B cell (primary cell): ENCODE measurements around the gene PTPRM. TPM values are rescaled to one million over a fixed set of nuclear protein-coding genes. Genes with fewer than 3 reads are reported as not detected.

Source experiments
- ATAC-seq: fragments of 200-7000 bp; cut with Tn5 transposase; one replicate; pipeline ENCODE4 v1.10.0; 2021; ENCODE audit warnings: low read depth, mild to moderate bottlenecking, moderate number of reproducible peaks, moderate library complexity
- CTCF ChIA-PET: fragments of 350-600 bp; sonication (Branson Sonifier 250); formaldehyde crosslinking; loops from one replicate; lab custom pipeline; 2021; ENCODE audit warnings: antibody characterized with exemption, inconsistent platforms; lab: Charles Lee
- POLR2A ChIA-PET: fragments of 350-600 bp; sonication (Branson Sonifier 250); formaldehyde crosslinking; loops from one replicate; lab custom pipeline; 2021; ENCODE audit warnings: antibody characterized with exemption; lab: Charles Lee
- DNase-seq: peaks from one replicate; pipeline ENCODE4 v3.0.0; 2013
- H2AFZ ChIP-seq: 2 replicates; pipeline ENCODE4 v1.6.1; 2012; ENCODE audit warnings: mild to moderate bottlenecking, low read depth, low read length; ENCODE audit not compliant: insufficient read depth, poor library complexity, severe bottlenecking
- H3K27ac ChIP-seq, 2 donors: 1 replicate in 1 of 2; 2 replicates in 1 of 2; pipeline ENCODE4 v1.5.1; 2012 to 2013; ENCODE audit warnings: low read length in 2 of 2, mild to moderate bottlenecking in 2 of 2, moderate library complexity in 1 of 2
- H3K27me3 ChIP-seq, 4 experiments: fragments of 200-600 bp in 1 of 4; sonication (generic) in 1 of 4; replicated peaks in 1 of 4; 1 replicate in 2 of 4; 2 replicates in 2 of 4; pipeline versions ENCODE4 v1.6.1 to v1.7.0; 2013 to 2016; ENCODE audit warnings: low read length in 3 of 4, mild to moderate bottlenecking in 2 of 4, mixed read lengths in 1 of 4, moderate library complexity in 1 of 4; ENCODE audit not compliant: insufficient read depth in 4 of 4, control insufficient read depth in 3 of 4; ENCODE audit errors: control extremely low read depth in 1 of 4
- H3K36me3 ChIP-seq, 2 experiments: replicated peaks in 1 of 2; 1 replicate in 1 of 2; 2 replicates in 1 of 2; pipeline versions ENCODE4 v1.6.1 to v1.7.1; 2013; ENCODE audit warnings: low read length in 1 of 2; ENCODE audit not compliant: insufficient read depth in 2 of 2, control insufficient read depth in 1 of 2; ENCODE audit errors: control extremely low read depth in 1 of 2, extremely low read depth in 1 of 2
- H3K4me1 ChIP-seq, 2 donors: fragments of 200-600 bp in 1 of 2; sonication (generic) in 1 of 2; 1 replicate in 1 of 2; 2 replicates in 1 of 2; pipeline versions ENCODE4 v1.5.1 to v1.6.1; 2013 to 2017; ENCODE audit warnings: low read length in 2 of 2; ENCODE audit not compliant: control insufficient read depth in 2 of 2, insufficient read depth in 2 of 2
- H3K4me2 ChIP-seq: replicated peaks from 2 replicates; pipeline ENCODE3; 2012; ENCODE audit warnings: mild to moderate bottlenecking, low read depth, low read length; ENCODE audit not compliant: poor library complexity, severe bottlenecking
- H3K4me3 ChIP-seq, 5 experiments: fragments of 200-600 bp in 1 of 5; sonication (generic) in 1 of 5; 1 replicate in 3 of 5; 2 replicates in 2 of 5; pipeline versions ENCODE4 v1.5.1 to v1.7.0; 2011 to 2016; ENCODE audit warnings: low read length in 4 of 5, mild to moderate bottlenecking in 4 of 5, low read depth in 2 of 5, control low read depth in 1 of 5, moderate library complexity in 1 of 5; ENCODE audit not compliant: insufficient read depth in 1 of 5; ENCODE audit errors: control extremely low read depth in 1 of 5, extremely low read depth in 1 of 5
- H3K79me2 ChIP-seq: fragments of 200-600 bp; sonication (generic); one replicate; pipeline ENCODE4 v1.6.0; 2016; ENCODE audit warnings: low read length; ENCODE audit not compliant: control insufficient read depth, insufficient read depth
- H3K9ac ChIP-seq: fragments of 200-600 bp; sonication (generic); 2 replicates; pipeline ENCODE4 v1.6.1; 2017; ENCODE audit warnings: mild to moderate bottlenecking, low read length, moderate library complexity
- H3K9me3 ChIP-seq, 3 donors: one replicate each; pipeline versions ENCODE4 v1.6.1 to v1.7.1; 2013; ENCODE audit warnings: low read length in 2 of 3; ENCODE audit not compliant: control insufficient read depth in 2 of 3, insufficient read depth in 1 of 3; ENCODE audit errors: control extremely low read depth in 1 of 3
- H4K20me1 ChIP-seq: 2 replicates; pipeline ENCODE4 v1.6.0; 2012; ENCODE audit warnings: mild to moderate bottlenecking, low read length; ENCODE audit not compliant: insufficient read depth, control insufficient read depth, poor library complexity, severe bottlenecking
- H3K27ac Mint-ChIP-seq: one replicate; pipeline ENCODE4 v1.8.0; 2021; ENCODE audit warnings: mixed read lengths
- H3K27me3 Mint-ChIP-seq: one replicate; pipeline ENCODE4 v1.8.0; 2021; ENCODE audit warnings: mixed read lengths
- H3K4me1 Mint-ChIP-seq: one replicate; pipeline ENCODE4 v1.8.0; 2021; ENCODE audit warnings: mixed read lengths
- H3K4me3 Mint-ChIP-seq: one replicate; pipeline ENCODE4 v1.8.0; 2021; ENCODE audit warnings: mixed read lengths
- H3K9me3 Mint-ChIP-seq: one replicate; pipeline ENCODE4 v1.8.0; 2022; ENCODE audit warnings: mixed read lengths; ENCODE audit not compliant: insufficient read depth
- CTCF ChIP-seq: fragments of 200-600 bp; IDR thresholded peaks from one replicate; pipeline ENCODE4 v1.8.0; 2022; ENCODE audit warnings: antibody characterized with exemption, mild to moderate bottlenecking
- EZH2 ChIP-seq: IDR thresholded peaks from 2 replicates; pipeline ENCODE4 v1.6.1; 2012; ENCODE audit warnings: borderline replicate concordance, low read depth, mild to moderate bottlenecking, moderate library complexity, low read length; ENCODE audit not compliant: insufficient read depth, poor library complexity, severe bottlenecking
- WGBS: methylation state at CpG from one replicate; pipeline ENCODE4 v1.1.5; 2013; ENCODE audit warnings: missing lambda C conversion rate; ENCODE audit not compliant: insufficient coverage; 5-methylcytosine and 5-hydroxymethylcytosine counted together
- intact Hi-C: fragments of 100-400 bp; cut with micrococcal nuclease; formaldehyde crosslinking; loops from one replicate; pipeline ENCODE4 v1.10.0; 2022
- polyA plus RNA-seq: library from polyadenylated mRNA; depleted of rRNA; stranded (reverse); fragments of >200 nt; gene quantifications from 2 replicates; pipeline ENCODE4 v1.2.3, GENCODE V29; 2012
- total RNA-seq, 2 donors: library from RNA; stranded (reverse); fragments of 120-200 nt in 1 of 2; gene quantifications; 1 replicate in 1 of 2; 2 replicates in 1 of 2; pipeline versions ENCODE4 v1.2.3 to v1.2.4, GENCODE V29; 2013 to 2022

Gene PTPRM
- total and polyA plus RNA-seq, 2 donors (not counting 1 experiment from before 2014, with no cell fraction given) = 0.20 to 0.89 TPM

- Mint-ChIP-seq H3K9me3 (peaks cover 4% of the 10 kb centered on the region), H3K4me3 (no peak overlapping the region), H3K4me1 (no peaks in the 10 kb centered on the region), H3K27me3 (no peaks in the 10 kb centered on the region), H3K27ac (no peak overlapping the region)
- Histone ChIP-seq H2AFZ (no peak overlapping the region), H3K36me3 (no peaks in the 10 kb centered on the region), H3K27me3 (no peaks in the 10 kb centered on the region), H3K9ac (no peak overlapping the region), H3K4me2 (no peak overlapping the region), H3K4me3 (no peak overlapping the region), H4K20me1 (no peaks in the 10 kb centered on the region), H3K9me3 (no peaks in the 10 kb centered on the region), H3K79me2 (no peaks in the 10 kb centered on the region), H3K4me1 (no peaks in the 10 kb centered on the region), H3K27ac (no peak overlapping the region)
- no peak for DNase-seq
- WGBS = 98% methylated on average over 4 of the region's 4 CpGs
- TF ChIP-seq EZH2 = no peak
- TF ChIP-seq CTCF = no peak
- CTCF ChIA-PET = no interaction called here
- intact Hi-C loops = no loop called here
- ATAC-seq = no peak
- POLR2A ChIA-PET = no interaction called here
These were observed 665.7 kb downstream of the PTPRM start for GRCh38 chr18:8232791-8233190.

GRCh38 chr18:8235894-8236293 is 668.8 kb downstream of the PTPRM start:
- intact Hi-C loops = no loop called here
- no peaks in the 10 kb centered on the region for H3K4me1 Mint-ChIP-seq
- POLR2A ChIA-PET = no interaction called here

More at GRCh38 chr18:8235894-8236293, 668.8 kb downstream of the PTPRM start:
- no peak overlapping the region for H3K4me2 ChIP-seq
- H3K4me3 ChIP-seq = no peak overlapping the region
- CTCF ChIA-PET = no interaction called here
- no peak for ATAC-seq
- no peaks in the 10 kb centered on the region for H3K4me1 ChIP-seq
- Mint-ChIP-seq H3K27ac (no peak overlapping the region), H3K9me3 (peaks cover 4% of the 10 kb centered on the region), H3K27me3 (no peaks in the 10 kb centered on the region), H3K4me3 (no peak overlapping the region)
- 88% methylated on average over 1 of the region's 3 CpGs for WGBS
- no peak overlapping the region for H3K9ac ChIP-seq
- H3K27ac ChIP-seq = no peak overlapping the region
- H4K20me1 ChIP-seq = no peaks in the 10 kb centered on the region
- TF ChIP-seq EZH2 = no peak
- TF ChIP-seq CTCF = no peak
- no peak for DNase-seq
- H3K27me3 ChIP-seq = peaks cover 0 to 3% (median 0%) of the 10 kb centered on the region in 4 experiments
- no peaks in the 10 kb centered on the region for H3K36me3 ChIP-seq
- H2AFZ ChIP-seq = no peak overlapping the region
- no peaks in the 10 kb centered on the region for H3K9me3 ChIP-seq
- no peaks in the 10 kb centered on the region for H3K79me2 ChIP-seq
